HG03097 (cell line): ENCODE results near the gene MYO7A.

Experiments
- ATAC-seq: cut with Tn5 transposase; IDR thresholded peaks from one replicate; pipeline ENCODE4 v1.9.1; 2021; ENCODE audit not compliant: unreplicated experiment, low FRiP score

MYO7A gene

GRCh38 chr11:77158041-77158695, 30.1 kb downstream of the MYO7A start:
- no peak for ATAC-seq

GRCh38 chr11:77159219-77159936, 31.3 kb downstream of the MYO7A start:
- ATAC-seq, result no peak

- ATAC-seq, result no peak
Measured at GRCh38 chr11:77159937-77160495, 32.0 kb downstream of the MYO7A start.

GRCh38 chr11:77163271-77163670, 35.2 kb downstream of the MYO7A start:
- ATAC-seq, result no peak

- no peak for ATAC-seq
Measured at GRCh38 chr11:77165066-77165465, 37.0 kb downstream of the MYO7A start.

GRCh38 chr11:77166021-77166420, 38.0 kb downstream of the MYO7A start:
- no peak for ATAC-seq

GRCh38 chr11:77167111-77167626, 39.1 kb downstream of the MYO7A start:
- no peak for ATAC-seq

GRCh38 chr11:77167791-77168190, 39.7 kb downstream of the MYO7A start:
- no peak for ATAC-seq

- no peak for ATAC-seq
Measured at GRCh38 chr11:77170107-77170506, 42.1 kb downstream of the MYO7A start.

- no peak for ATAC-seq
Measured at GRCh38 chr11:77171254-77171653, 43.2 kb downstream of the MYO7A start.

GRCh38 chr11:77171885-77172665, 44.0 kb downstream of the MYO7A start:
- ATAC-seq, result no peak

GRCh38 chr11:77172666-77172982, 44.6 kb downstream of the MYO7A start:
- ATAC-seq, result no peak

- ATAC-seq, result no peak
Measured at GRCh38 chr11:77173494-77173893, 45.4 kb downstream of the MYO7A start.

- no peak for ATAC-seq
Measured at GRCh38 chr11:77174559-77174958, 46.5 kb downstream of the MYO7A start.

- ATAC-seq, result no peak
Measured at GRCh38 chr11:77175021-77175842, 47.2 kb downstream of the MYO7A start.

GRCh38 chr11:77175869-77176539, 48.0 kb downstream of the MYO7A start:
- ATAC-seq, result no peak

- no peak for ATAC-seq
Measured at GRCh38 chr11:77176996-77177395, 49.0 kb downstream of the MYO7A start.

GRCh38 chr11:77178150-77178549, 50.1 kb downstream of the MYO7A start:
- no peak for ATAC-seq

GRCh38 chr11:77179048-77179447, 51.0 kb downstream of the MYO7A start:
- no peak for ATAC-seq

GRCh38 chr11:77179681-77180080, 51.6 kb downstream of the MYO7A start:
- no peak for ATAC-seq
